ENCODE results near the gene NCKAP5. TPM values are rescaled to one million over a fixed set of nuclear protein-coding genes. Genes with fewer than 3 reads are reported as not detected.

The NCKAP5 gene
- total RNA-seq, 1 donor from 2014 or later = 7.7 TPM

GRCh38 chr2:133599211-133599803 is 31.0 kb upstream of the NCKAP5 start:
- no peaks in the 10 kb centered on the region for H3K9me3 Mint-ChIP-seq
- no peaks in the 10 kb centered on the region for H3K36me3 Mint-ChIP-seq
- H3K4me1 Mint-ChIP-seq (ENCODE audit: unreplicated experiment) = no peaks in the 10 kb centered on the region
- no peak for TF ChIP-seq CTCF (conservative IDR thresholded peaks at IDR 0.05)
- no peak overlapping the region for H3K27ac Mint-ChIP-seq
- H3K27me3 Mint-ChIP-seq = peaks cover 14% of the 10 kb centered on the region
- DNase-seq (ENCODE audit: extremely low spot score, unreplicated experiment) = no peak
- H3K4me3 Mint-ChIP-seq = no peak overlapping the region

- no peak for DNase-seq (ENCODE audit: extremely low spot score, unreplicated experiment)
- Mint-ChIP-seq H3K4me3 (no peak overlapping the region), H3K4me1 (ENCODE audit: unreplicated experiment) (no peaks in the 10 kb centered on the region), H3K36me3 (no peaks in the 10 kb centered on the region), H3K27me3 (peaks cover 17% of the 10 kb centered on the region), H3K9me3 (no peaks in the 10 kb centered on the region), H3K27ac (no peak overlapping the region)
- no peak for TF ChIP-seq CTCF (conservative IDR thresholded peaks at IDR 0.05)
Observed at GRCh38 chr2:133598769-133599168, 30.5 kb upstream of the NCKAP5 start.

- Mint-ChIP-seq H3K36me3 (no peaks in the 10 kb centered on the region), H3K4me1 (ENCODE audit: unreplicated experiment) (no peaks in the 10 kb centered on the region), H3K27ac (no peak overlapping the region), H3K4me3 (no peak overlapping the region), H3K9me3 (no peaks in the 10 kb centered on the region), H3K27me3 (peaks cover 15% of the 10 kb centered on the region)
- no peak for DNase-seq (ENCODE audit: extremely low spot score, unreplicated experiment)
- TF ChIP-seq CTCF (conservative IDR thresholded peaks at IDR 0.05) = no peak
Observed at GRCh38 chr2:133596701-133597393, 28.6 kb upstream of the NCKAP5 start.

GRCh38 chr2:133591164-133591563 is 22.9 kb upstream of the NCKAP5 start:
- Mint-ChIP-seq H3K36me3 (no peaks in the 10 kb centered on the region), H3K4me3 (no peak overlapping the region), H3K27ac (no peak overlapping the region), H3K4me1 (ENCODE audit: unreplicated experiment) (peaks cover 9% of the 10 kb centered on the region), H3K9me3 (no peaks in the 10 kb centered on the region), H3K27me3 (peaks cover 17% of the 10 kb centered on the region)
- TF ChIP-seq CTCF (conservative IDR thresholded peaks at IDR 0.05) = no peak
- no peak for DNase-seq (ENCODE audit: extremely low spot score, unreplicated experiment)

- no peak overlapping the region for H3K27ac Mint-ChIP-seq
- H3K9me3 Mint-ChIP-seq = no peaks in the 10 kb centered on the region
- peaks cover 9% of the 10 kb centered on the region for H3K4me1 Mint-ChIP-seq (ENCODE audit: unreplicated experiment)
- DNase-seq (ENCODE audit: extremely low spot score, unreplicated experiment) = no peak
- H3K4me3 Mint-ChIP-seq = no peak overlapping the region
- peaks cover 11% of the 10 kb centered on the region for H3K27me3 Mint-ChIP-seq
- no peaks in the 10 kb centered on the region for H3K36me3 Mint-ChIP-seq
- TF ChIP-seq CTCF (conservative IDR thresholded peaks at IDR 0.05) = no peak
Observed at GRCh38 chr2:133589456-133589855, 21.2 kb upstream of the NCKAP5 start.
